ENCODE results near the gene MYDGF. TPM values are rescaled to one million over a fixed set of nuclear protein-coding genes. Genes with fewer than 3 reads are reported as not detected.

The MYDGF gene
- total and polyA plus RNA-seq, 9 of the 15 experiments (the other 6 are each of a cell fraction or from before 2014, with no cell fraction given), result 4.2 to 141 (median 82.1) TPM

DNA sequence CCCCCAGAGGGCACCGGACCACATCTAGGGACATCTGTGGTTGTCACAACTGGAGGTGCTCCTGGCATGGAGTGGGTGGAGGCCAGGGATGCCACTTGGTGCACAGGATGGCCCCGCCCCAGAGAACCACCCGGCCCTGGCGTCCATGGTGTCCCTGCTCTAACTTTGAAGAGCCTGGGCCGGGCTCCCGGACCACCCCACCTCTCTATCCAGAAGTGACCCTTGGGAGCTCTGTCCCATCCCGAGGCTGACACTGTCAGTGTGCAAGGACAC, 22.9 kb upstream of the MYDGF start (continued):
- TF ChIP-seq, protein P1, sequence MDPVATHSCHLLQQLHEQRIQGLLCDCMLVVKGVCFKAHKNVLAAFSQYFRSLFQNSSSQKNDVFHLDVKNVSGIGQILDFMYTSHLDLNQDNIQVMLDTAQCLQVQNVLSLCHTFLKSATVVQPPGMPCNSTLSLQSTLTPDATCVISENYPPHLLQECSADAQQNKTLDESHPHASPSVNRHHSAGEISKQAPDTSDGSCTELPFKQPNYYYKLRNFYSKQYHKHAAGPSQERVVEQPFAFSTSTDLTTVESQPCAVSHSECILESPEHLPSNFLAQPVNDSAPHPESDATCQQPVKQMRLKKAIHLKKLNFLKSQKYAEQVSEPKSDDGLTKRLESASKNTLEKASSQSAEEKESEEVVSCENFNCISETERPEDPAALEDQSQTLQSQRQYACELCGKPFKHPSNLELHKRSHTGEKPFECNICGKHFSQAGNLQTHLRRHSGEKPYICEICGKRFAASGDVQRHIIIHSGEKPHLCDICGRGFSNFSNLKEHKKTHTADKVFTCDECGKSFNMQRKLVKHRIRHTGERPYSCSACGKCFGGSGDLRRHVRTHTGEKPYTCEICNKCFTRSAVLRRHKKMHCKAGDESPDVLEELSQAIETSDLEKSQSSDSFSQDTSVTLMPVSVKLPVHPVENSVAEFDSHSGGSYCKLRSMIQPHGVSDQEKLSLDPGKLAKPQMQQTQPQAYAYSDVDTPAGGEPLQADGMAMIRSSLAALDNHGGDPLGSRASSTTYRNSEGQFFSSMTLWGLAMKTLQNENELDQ (CRISPR knock-in tag; IDR thresholded peaks at IDR 0.05; ENCODE audit: borderline replicate concordance), result no peak
- TF ChIP-seq ZNF830 (CRISPR knock-in tag; IDR thresholded peaks at IDR 0.05), result no peak
- no peak for TF ChIP-seq ZNF143 (CRISPR knock-in tag; IDR thresholded peaks at IDR 0.05)
- TF ChIP-seq, protein P2, sequence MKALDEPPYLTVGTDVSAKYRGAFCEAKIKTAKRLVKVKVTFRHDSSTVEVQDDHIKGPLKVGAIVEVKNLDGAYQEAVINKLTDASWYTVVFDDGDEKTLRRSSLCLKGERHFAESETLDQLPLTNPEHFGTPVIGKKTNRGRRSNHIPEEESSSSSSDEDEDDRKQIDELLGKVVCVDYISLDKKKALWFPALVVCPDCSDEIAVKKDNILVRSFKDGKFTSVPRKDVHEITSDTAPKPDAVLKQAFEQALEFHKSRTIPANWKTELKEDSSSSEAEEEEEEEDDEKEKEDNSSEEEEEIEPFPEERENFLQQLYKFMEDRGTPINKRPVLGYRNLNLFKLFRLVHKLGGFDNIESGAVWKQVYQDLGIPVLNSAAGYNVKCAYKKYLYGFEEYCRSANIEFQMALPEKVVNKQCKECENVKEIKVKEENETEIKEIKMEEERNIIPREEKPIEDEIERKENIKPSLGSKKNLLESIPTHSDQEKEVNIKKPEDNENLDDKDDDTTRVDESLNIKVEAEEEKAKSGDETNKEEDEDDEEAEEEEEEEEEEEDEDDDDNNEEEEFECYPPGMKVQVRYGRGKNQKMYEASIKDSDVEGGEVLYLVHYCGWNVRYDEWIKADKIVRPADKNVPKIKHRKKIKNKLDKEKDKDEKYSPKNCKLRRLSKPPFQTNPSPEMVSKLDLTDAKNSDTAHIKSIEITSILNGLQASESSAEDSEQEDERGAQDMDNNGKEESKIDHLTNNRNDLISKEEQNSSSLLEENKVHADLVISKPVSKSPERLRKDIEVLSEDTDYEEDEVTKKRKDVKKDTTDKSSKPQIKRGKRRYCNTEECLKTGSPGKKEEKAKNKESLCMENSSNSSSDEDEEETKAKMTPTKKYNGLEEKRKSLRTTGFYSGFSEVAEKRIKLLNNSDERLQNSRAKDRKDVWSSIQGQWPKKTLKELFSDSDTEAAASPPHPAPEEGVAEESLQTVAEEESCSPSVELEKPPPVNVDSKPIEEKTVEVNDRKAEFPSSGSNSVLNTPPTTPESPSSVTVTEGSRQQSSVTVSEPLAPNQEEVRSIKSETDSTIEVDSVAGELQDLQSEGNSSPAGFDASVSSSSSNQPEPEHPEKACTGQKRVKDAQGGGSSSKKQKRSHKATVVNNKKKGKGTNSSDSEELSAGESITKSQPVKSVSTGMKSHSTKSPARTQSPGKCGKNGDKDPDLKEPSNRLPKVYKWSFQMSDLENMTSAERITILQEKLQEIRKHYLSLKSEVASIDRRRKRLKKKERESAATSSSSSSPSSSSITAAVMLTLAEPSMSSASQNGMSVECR (CRISPR knock-in tag; IDR thresholded peaks at IDR 0.05), result no peak
- no peak for TF ChIP-seq ZBTB8A (IDR thresholded peaks at IDR 0.05; ENCODE audit: partially characterized antibody)
- TF ChIP-seq, protein P3, sequence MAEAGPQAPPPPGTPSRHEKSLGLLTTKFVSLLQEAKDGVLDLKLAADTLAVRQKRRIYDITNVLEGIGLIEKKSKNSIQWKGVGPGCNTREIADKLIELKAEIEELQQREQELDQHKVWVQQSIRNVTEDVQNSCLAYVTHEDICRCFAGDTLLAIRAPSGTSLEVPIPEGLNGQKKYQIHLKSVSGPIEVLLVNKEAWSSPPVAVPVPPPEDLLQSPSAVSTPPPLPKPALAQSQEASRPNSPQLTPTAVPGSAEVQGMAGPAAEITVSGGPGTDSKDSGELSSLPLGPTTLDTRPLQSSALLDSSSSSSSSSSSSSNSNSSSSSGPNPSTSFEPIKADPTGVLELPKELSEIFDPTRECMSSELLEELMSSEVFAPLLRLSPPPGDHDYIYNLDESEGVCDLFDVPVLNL (CRISPR knock-in tag; IDR thresholded peaks at IDR 0.05; ENCODE audit: low read depth), result no peak
- TF ChIP-seq E2F3 (CRISPR knock-in tag; IDR thresholded peaks at IDR 0.05), result no peak
- TF ChIP-seq POLR2G (IDR thresholded peaks at IDR 0.05; ENCODE audit: low read depth, low read length), result no peak
- TF ChIP-seq, protein P4, sequence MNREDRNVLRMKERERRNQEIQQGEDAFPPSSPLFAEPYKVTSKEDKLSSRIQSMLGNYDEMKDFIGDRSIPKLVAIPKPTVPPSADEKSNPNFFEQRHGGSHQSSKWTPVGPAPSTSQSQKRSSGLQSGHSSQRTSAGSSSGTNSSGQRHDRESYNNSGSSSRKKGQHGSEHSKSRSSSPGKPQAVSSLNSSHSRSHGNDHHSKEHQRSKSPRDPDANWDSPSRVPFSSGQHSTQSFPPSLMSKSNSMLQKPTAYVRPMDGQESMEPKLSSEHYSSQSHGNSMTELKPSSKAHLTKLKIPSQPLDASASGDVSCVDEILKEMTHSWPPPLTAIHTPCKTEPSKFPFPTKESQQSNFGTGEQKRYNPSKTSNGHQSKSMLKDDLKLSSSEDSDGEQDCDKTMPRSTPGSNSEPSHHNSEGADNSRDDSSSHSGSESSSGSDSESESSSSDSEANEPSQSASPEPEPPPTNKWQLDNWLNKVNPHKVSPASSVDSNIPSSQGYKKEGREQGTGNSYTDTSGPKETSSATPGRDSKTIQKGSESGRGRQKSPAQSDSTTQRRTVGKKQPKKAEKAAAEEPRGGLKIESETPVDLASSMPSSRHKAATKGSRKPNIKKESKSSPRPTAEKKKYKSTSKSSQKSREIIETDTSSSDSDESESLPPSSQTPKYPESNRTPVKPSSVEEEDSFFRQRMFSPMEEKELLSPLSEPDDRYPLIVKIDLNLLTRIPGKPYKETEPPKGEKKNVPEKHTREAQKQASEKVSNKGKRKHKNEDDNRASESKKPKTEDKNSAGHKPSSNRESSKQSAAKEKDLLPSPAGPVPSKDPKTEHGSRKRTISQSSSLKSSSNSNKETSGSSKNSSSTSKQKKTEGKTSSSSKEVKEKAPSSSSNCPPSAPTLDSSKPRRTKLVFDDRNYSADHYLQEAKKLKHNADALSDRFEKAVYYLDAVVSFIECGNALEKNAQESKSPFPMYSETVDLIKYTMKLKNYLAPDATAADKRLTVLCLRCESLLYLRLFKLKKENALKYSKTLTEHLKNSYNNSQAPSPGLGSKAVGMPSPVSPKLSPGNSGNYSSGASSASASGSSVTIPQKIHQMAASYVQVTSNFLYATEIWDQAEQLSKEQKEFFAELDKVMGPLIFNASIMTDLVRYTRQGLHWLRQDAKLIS (CRISPR knock-in tag; IDR thresholded peaks at IDR 0.05), result no peak
- TF ChIP-seq RBM34 (IDR thresholded peaks at IDR 0.05; ENCODE audit: borderline replicate concordance, insufficient read depth, low read length), result no peak

All from K562 (cell line).